Lower leg skin (tissue), 3 donors: ENCODE results near the gene DGKI.

Source experiments
- POLR2A ChIP-seq, 2 donors: fragments of 450-650 bp; IDR thresholded peaks; one replicate each; pipeline ENCODE4 v1.6.1; 2016 to 2017; ENCODE audit warnings: antibody characterized with exemption in 2 of 2, mild to moderate bottlenecking in 1 of 2, moderate library complexity in 1 of 2
- TF ChIP-seq, protein P1 (sequence below), 3 donors: fragments of 450-650 bp; IDR thresholded peaks; one replicate each; pipeline ENCODE4 v1.5.1; 2016; ENCODE audit warnings: antibody characterized with exemption in 3 of 3, mild to moderate bottlenecking in 3 of 3, moderate library complexity in 2 of 3

GRCh38 chr7:137453356-137453755 is 393.4 kb downstream of the DGKI start:
- TF ChIP-seq, protein P1, sequence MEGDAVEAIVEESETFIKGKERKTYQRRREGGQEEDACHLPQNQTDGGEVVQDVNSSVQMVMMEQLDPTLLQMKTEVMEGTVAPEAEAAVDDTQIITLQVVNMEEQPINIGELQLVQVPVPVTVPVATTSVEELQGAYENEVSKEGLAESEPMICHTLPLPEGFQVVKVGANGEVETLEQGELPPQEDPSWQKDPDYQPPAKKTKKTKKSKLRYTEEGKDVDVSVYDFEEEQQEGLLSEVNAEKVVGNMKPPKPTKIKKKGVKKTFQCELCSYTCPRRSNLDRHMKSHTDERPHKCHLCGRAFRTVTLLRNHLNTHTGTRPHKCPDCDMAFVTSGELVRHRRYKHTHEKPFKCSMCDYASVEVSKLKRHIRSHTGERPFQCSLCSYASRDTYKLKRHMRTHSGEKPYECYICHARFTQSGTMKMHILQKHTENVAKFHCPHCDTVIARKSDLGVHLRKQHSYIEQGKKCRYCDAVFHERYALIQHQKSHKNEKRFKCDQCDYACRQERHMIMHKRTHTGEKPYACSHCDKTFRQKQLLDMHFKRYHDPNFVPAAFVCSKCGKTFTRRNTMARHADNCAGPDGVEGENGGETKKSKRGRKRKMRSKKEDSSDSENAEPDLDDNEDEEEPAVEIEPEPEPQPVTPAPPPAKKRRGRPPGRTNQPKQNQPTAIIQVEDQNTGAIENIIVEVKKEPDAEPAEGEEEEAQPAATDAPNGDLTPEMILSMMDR (IDR thresholded peaks at IDR 0.05): no peak
- no peak for TF ChIP-seq POLR2A (IDR thresholded peaks at IDR 0.05)
